GM21576 (cell line): Measurements from ENCODE around the gene MRPL44.
A peak's percentile ranks its signal among the peaks of the same experiment; 100 is the strongest.

Source experiments
- ATAC-seq: cut with Tn5 transposase; IDR thresholded peaks from one replicate; pipeline ENCODE4 v1.9.1; 2021; ENCODE audit warnings: mild to moderate bottlenecking, moderate library complexity; ENCODE audit not compliant: unreplicated experiment

Gene MRPL44

DNA sequence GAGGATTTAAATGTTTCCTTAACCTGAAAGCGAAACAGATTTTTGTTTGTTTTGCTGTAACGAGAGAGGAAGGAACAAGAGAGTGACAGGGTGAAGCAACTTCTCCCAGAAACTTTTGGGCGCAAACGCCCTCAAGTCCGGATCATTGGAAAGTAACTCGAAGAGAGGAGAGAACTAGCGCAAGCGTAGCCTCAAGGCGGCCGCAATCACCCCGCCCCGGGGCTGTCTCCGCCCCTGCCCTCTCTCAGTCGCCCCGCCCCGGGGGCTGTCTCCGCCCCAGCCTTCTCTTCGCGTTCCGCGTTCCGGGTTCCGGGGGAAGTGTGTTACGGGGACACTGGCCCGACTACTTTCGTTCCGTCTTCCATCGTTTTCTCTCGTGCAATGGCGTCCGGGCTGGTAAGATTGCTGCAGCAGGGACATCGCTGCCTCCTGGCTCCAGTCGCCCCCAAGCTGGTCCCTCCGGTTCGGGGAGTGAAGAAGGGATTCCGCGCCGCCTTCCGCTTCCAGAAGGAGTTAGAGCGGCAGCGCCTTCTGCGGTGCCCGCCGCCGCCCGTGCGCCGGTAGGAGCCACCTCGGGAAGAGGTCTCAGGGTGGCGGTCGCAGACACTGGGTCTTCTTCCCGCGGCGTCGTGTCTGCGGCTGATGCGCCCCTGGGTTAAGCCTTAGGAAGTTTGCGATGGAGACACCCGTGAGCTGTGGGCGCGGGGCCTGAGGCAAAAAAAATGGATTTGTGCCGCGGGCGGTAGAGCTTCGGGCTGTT lies at the start of gene MRPL44:
MRPL44 (plus strand) TSS at position 372 of the 760 bp plus-strand sequence; CDS start at position 382, 10 bp downstream.
- peak; percentile 88 for ATAC-seq

DNA sequence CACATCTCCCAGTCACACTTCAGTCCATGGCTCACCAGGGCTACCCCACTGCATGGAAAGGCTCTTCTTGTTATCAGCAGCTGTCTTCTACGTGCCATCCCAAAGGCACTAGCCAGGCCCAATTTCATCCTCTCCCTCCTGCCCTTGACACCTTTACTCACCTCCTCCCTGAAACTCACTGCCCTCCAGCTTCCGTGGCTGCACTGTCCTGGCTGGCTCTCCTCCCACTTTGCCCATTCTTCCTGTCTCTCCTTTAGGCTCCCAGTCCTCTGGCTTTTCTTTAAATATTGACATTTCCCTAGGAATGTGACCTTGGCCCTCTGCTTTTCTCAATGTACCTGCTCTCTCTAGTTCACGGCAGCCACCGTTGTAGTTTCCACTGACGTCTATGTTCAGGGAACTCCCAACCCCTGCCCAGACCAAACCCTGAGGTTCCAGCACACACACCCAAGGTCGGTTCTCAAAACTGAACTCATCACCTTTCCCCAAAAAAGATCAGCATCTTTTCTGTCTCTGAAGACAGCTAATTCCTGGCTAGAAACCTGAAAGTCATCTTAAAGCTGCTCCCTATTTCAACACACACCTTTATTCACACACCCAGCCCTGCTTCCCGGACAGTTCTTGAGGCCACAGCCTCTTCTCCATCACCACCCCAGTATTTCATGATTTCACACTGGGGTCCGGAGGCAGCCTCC lies 48.8 kb upstream of the MRPL44 start:
- ATAC-seq: no peak

DNA sequence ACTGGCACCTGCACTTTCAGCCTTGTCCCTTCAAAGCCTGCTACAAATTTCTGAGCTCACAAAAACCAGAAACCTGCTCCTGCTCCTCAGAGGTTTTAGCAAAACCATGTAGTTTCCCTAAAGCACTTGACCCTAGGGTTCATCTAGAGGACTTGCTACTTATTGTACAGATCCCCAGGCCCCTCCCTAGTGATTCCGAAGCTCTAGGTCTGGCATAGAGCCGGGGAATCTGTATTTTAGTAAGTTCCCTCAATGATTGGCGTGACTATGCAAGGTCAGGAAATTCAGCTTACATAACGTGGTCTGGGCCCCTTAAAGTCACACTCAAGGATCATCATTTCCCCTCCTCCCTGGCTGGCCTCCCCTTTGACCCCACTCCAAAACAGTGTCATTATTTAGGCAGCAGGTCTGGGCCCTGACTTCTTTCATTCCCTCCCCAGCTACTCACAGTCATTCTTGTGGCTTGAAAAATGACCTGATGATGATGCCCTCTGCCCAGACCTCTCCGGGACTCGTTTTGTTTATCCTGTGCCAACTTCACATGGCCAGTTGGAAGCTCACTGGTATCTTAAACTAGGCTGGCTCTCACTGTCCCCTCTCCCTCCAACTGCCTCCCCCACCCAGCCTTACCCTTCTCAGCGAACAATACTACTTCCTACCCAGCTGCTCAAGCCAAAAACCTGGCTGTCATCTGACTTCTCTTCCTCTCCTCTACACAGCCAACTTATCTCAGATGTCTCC lies 48.1 kb upstream of the MRPL44 start:
- no peak for ATAC-seq

DNA sequence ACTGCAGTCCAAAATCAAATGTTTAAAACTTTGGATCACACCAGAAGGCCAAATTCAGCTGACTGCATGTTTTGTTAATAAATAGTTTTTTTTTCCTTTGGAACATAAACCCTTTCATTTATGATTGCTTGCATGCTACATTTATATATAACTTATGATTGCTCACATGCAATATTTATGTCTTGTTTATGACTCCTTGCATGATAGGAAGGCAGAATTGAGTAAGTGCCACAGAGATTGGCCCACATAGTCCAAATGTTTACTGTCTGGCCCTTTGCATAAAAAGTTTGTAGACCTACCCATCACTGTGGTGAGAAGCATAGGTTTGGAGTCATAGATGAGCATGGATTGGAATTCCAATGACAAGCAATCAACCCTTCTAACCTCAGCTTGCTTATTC lies 42.9 kb upstream of the MRPL44 start:
- ATAC-seq: no peak

DNA sequence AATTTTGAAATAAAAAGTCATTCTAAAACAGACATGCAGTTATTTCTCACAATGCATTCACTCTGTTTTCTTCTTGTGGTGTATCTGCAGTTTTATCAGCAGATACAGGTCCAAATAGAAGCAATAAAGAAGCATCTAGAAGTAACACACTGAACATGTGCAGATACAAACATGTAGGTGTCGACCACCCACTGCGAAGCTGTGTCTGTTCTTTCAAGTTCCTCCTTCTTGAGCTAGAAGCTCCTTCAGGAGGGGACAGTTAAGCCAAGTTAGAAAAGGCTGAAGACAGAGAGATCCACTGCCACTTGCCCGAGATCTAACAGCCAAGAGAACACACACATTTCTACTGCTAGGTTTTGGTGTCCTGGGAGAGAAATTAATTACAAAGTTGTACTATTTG lies 42.2 kb upstream of the MRPL44 start:
- ATAC-seq: no peak

DNA sequence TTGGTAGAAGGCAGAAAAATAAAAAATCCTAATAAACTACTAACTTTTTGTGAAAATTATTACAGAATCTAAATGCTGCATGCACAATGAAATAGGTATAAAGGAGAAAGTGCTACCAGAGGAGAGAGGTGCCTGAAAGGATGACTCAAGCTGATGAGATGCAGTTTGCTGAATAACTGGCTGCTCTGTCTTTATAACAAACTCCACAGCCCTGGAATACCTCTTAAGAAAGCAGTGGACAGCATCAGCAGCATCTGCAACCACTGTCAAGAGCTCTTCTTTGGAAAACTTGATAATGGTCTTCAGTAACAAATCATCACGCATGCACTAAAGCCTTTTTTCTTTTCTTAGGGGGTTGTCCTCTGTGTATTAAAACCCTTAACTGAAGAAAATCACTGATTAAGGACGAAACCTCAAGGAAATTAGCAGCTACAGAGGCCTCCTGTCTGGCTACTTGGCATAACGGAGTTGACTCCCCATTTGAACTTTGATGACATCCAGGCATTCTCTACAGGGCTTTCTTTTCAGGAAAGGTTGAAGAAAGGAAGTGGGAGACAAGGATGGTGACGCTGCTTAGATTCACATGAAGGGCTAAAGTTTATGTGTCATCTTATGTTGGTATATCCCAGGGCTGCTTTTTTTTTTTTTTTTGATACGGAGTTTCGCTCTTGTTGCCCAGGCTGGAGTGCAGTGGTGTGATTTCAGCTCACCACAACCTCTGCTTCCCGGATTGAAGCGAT lies 40.9 kb upstream of the MRPL44 start:
- no peak for ATAC-seq

DNA sequence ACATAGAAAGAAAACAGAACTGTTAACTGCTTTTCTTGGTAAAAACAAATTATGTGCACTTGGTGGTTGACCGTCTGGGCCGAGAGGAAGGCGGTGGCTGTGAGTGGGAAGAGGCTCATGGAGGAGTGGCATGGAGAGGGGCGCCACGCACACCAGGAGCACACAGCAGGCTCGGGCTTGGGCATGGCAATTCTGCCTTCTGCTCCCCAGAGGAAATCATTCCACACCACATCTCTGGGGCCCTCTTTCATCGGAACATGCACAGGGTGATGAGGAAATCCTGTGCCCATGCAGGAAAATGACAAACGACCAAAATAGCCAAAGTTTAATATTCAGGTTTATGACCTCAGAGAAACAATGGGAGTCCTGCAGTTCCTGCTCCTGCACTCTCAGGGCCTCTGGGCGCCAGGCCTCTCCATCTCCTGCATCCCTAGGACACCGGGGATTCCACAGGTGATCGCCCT lies 38.6 kb upstream of the MRPL44 start:
- ATAC-seq: no peak

DNA sequence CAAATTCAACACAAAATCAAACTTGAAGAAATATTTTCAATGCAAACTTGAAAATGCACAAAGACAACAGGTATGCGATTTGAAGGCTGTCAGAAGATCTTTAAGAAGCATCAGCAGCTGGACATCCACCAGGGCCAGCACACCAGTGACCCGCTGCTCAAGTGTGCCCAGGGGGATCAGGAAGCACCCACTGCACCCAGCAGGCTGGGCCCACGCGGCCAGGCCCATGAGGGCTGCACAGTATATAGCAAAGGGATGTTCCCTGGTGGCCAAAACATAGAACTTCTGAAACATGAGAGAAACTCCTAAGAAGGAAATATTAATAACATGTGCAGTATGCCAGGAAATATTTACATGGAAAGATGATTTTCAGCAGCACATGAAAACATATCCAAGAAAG lies 37.2 kb upstream of the MRPL44 start:
- no peak for ATAC-seq

DNA sequence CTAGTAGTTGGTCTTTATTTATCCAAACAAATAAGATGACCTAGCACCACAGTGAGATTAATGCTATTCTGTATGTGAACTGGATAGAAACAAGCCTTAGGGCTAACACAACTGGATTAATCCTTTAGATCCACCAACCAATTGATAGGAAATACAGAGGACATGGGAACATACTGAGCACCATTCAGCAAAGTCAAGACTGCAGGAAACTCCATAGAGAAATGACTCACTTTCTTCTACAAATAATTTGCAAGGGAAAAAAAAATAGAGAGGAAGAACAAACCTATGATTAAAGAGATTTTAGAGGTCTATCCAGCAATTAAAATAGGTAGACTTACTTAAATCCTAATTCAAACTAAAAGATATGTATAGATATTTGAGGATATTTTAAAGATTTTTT lies 36.1 kb upstream of the MRPL44 start:
- ATAC-seq: no peak

DNA sequence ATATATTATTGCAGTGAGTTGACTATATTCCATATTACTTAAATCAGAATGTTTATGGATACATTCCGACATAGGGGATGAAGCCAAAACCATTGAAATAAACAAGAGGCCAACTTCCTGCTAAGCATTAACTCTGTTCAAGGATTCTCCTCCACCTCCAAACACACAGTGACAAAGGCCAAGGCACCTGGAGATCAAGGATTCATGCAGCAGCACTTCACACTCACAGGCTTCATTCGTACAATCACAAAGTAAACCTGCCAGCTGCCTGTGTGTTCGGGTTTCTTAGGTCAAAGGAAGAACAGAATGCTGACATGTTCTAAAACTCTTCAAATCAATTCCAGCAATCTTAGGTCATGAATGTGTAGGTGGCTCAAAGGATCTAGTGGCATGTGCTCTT lies 35.0 kb upstream of the MRPL44 start:
- no peak for ATAC-seq

DNA sequence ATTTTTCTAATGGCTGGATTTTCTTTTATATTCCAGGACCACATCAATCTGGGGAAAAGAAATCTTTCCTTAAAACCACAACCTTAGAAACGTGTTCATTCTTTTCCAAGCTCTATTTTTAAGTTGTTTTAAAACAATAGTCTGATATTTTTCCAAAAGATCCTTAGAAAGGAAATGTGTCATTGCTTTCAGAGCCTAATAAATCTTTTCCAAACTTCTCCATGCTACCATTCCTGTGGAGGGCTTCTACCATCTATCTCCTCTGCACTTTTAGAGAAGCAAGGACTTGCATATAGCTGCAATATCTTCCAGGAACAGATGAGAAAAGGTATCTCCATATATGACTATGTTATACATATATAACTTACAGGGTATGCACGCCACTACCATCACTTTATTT lies 33.3 kb upstream of the MRPL44 start:
- no peak for ATAC-seq

DNA sequence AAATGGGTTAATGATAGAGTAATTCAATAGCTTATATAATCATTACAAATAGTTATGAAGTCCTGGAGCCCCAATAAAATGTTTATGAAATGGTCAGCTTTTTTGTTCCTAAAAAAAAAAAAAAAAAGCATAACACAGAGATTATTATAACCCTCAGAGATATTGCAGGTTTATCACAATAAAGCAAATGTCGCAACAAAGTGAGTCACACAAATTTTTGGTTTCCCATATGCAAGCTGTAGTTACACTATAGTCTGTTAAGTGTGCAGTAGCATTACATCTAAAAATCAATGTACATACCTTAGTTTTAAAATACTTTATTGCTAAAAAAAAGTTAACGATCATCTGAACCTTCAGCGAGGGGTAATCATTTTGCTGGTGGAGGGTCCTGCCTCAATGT lies 32.2 kb upstream of the MRPL44 start:
- no peak for ATAC-seq

DNA sequence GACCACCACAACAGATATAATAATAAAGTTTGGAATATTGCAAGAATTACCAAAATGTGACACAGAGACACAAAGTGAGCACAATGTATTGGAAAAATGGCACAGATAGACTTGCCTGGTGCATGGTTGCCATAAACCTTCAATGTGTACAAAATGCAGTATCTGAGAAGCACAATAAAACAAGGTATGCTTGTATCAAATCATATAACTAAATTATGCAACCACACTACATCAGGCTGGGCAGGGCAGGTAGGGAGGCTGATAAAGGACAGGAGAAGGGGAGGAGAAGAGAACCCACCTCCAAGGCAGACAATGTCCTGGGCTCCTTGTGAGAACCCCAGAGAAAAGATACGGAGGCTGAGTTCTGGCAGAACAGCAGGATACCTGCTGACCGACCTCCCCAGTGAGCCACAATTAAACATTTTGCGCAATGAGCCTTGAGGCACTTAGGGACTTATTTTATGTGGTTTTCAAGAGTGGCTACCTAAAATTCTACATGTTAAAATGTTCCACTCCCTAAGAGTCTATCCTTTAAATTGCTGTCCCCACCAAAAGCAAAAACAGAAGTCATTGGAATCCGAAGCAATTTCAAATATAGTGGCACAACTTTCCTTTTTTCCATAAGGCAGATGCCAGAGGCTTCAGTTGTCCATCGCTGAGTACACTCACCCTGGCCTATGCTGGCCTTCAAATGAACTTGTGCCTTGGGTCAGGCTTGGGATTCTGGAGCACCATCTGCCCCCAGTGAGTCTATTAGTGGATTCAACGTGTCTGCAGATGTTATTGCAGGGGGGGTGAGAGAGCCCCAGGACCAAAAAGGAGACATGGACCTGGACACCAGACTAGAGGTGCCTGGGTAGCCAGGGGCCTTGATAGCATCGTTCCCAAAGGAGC lies 28.9 kb upstream of the MRPL44 start:
- ATAC-seq: no peak

DNA sequence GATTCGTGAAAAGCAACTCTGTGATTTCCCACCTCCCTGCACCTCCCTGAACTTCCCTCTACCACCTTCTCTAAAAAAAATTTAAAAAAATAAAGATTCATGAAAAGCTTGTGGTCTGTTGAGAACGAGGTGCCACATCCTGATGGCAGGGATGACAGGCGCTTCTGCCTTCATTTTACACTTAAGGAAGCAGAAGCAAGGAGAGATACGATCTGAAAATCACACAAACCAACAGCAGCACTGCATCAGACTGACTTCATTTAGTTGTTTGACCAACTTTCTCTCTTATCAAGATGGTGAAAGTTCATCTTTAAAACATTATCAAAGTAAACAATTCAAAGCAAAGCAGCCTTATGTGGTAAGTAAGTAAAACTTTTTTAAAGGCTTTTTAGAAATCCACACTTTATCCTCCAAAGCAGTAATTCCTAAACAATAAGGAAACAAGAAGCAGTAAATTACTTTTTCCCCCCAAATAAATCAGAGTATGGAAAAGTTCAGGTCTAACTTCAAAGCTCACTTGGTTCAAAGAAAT lies 27.6 kb upstream of the MRPL44 start:
- ATAC-seq: no peak

DNA sequence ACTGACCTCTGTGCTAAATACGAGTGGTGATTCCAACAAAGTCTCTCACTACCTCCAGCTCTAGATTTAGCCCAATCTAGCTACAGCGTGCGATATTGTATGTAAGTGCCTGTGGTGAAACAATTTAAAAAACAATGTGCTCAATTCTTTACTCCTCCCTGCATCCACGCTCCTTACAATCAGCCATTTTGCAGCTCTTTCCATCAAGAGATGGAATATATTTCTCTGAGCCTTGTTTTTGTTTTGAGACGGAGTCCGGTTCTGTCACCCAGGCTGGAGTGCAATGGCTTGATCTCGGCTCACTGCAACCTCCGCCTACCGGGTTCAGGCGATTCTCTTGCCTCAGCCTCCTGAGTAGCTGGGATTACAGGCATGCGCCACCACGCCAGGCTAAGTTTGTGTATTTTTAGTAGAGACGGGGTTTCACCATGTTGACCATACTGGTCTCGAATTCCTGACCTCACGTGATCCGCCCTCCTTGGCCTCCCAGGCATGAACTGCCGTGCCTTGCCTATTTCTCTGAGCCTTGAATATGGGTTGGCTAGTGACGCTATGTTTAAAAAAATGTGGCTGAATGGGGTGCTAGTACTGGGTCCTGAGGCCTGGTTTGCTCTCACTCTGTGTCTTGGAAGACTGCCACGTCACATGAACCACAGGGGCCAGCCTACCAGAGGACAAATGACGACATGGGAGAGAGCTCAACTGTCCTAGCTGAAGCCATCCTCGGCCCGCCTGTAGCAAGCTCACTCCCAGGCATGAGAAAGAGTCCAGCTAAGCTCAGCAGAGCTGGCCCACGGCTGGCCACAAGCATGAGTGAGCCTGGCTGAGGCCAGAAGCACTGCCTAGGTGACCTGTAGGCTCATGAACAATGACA lies 26.9 kb upstream of the MRPL44 start:
- no peak for ATAC-seq

DNA sequence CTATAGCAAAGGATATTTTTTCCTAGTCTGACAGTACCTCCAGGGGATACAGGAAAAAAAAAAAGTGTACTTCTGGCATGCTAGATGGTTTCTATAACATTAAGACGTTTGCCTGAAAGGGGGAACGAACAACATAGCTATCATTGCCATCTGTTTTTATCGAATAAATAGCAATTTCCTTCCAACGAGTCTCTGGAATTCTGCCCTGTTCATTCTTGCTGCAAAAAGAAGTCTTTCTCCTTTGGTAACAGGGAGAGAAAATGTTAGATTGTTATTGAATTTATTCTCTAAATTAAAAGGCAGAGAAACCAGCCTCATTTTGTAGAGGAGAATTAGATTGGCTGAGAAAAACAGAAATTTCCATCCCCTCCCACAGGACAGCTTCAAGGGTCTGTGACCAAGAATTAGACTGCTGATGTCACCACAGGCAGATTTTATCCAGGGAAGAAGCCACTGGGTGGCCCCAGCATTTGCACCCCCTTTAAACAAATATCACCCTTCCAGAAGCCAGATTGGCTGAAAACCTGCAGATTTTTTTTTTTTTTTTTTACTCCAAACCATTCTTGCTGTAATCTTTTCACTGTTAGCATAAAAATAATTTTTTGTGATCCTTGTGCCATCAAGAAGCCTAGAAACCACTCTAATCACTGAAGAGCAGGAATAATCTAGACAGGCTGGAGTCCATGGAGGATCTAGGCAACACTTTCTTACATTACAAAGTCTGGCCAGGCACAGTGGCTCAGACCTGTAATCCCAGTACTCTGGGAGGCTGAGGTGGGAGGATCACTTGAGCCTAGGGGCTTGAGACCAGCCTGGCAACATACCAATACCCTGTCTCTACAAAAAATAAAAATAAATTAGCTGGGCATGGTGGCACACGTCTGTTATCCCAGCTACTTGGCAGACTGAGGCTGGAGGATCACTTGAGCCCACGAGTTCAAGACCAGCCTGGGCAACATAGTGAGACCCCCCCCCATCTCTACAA lies 24.2 kb upstream of the MRPL44 start:
- no peak for ATAC-seq

DNA sequence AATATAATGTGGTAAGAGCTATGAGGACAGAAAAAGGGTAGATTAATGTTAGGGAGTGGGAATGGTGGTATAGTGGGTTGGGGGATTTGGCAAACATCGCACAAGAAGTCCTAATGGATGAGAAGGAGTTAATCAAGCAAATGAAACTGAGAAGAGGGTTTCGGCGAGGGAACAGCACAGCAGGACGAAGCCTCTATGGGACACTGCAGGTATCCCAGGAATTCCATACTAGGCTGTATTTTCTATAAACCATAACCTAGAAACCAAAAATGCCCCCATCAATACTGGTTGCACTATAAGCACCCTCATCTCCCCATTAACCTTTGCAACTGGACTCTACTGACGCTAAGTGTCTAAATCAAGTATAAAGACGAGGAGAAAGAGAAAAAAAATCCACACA lies 22.4 kb upstream of the MRPL44 start:
- ATAC-seq: no peak
